OCI-LY1 (cell line): ENCODE results near the gene NSD2.

ENCODE experiments used
- EZH2 ChIP-seq: fragments of 200-600 bp; sonication (generic), shearing (Covaris generic); IDR thresholded peaks from 2 replicates; pipeline ENCODE4 v1.8.0; 2017; ENCODE audit warnings: borderline replicate concordance, mixed run types, mild to moderate bottlenecking, antibody characterized with exemption, low read length, moderate library complexity, mixed read lengths
- TF ChIP-seq, protein P1 (sequence below): fragments of 200-600 bp; sonication (generic), shearing (Covaris generic); IDR thresholded peaks from 2 replicates; pipeline ENCODE4 v1.5.1; 2017; ENCODE audit warnings: mild to moderate bottlenecking, antibody characterized with exemption, low read length, moderate library complexity, mixed read lengths

GRCh38 chr4:1982124-1983052, 111.2 kb downstream of the NSD2 start:
- TF ChIP-seq, protein P1, sequence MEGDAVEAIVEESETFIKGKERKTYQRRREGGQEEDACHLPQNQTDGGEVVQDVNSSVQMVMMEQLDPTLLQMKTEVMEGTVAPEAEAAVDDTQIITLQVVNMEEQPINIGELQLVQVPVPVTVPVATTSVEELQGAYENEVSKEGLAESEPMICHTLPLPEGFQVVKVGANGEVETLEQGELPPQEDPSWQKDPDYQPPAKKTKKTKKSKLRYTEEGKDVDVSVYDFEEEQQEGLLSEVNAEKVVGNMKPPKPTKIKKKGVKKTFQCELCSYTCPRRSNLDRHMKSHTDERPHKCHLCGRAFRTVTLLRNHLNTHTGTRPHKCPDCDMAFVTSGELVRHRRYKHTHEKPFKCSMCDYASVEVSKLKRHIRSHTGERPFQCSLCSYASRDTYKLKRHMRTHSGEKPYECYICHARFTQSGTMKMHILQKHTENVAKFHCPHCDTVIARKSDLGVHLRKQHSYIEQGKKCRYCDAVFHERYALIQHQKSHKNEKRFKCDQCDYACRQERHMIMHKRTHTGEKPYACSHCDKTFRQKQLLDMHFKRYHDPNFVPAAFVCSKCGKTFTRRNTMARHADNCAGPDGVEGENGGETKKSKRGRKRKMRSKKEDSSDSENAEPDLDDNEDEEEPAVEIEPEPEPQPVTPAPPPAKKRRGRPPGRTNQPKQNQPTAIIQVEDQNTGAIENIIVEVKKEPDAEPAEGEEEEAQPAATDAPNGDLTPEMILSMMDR: no peak
- TF ChIP-seq EZH2: no peak
